Activated CD4-positive, alpha-beta T cell treated with anti-CD3 and anti-CD28 coated beads, Interleukin-2, Interleukin-4, amounts not matched to agents 100 ng/mL and 50 ng/mL, durations not matched to agents 16 hours and 8 hours (primary cell): ENCODE results near the gene MZF1.
"Not testable (repeated sequence)": the region's sequence is repeated elsewhere in the genome, so short reads cannot be mapped to it uniquely, and the experiment has no call there.

Experiments used
- DNase-seq: peaks from one replicate; pipeline ENCODE4 v3.0.0-alpha.2; 2020; ENCODE audit warnings: low spot score

MZF1 gene

DNA sequence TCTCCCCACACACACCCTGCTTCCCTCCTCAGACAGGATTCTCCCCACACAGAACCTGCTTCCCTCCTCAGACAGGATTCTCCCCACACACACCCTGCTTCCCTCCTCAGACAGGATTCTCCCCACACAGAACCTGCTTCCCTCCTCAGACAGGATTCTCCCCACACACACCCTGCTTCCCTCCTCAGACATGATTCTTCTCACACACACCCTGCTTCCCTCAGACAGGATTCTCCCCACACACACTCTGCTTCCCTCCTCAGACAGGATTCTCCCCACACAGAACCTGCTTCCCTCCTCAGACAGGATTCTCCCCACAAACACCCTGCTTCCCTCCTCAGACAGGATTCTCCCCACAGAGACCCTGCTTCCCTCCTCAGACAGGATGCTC is 34.0 kb downstream of the MZF1 start:
- DNase-seq = not testable (repeated sequence)

DNA sequence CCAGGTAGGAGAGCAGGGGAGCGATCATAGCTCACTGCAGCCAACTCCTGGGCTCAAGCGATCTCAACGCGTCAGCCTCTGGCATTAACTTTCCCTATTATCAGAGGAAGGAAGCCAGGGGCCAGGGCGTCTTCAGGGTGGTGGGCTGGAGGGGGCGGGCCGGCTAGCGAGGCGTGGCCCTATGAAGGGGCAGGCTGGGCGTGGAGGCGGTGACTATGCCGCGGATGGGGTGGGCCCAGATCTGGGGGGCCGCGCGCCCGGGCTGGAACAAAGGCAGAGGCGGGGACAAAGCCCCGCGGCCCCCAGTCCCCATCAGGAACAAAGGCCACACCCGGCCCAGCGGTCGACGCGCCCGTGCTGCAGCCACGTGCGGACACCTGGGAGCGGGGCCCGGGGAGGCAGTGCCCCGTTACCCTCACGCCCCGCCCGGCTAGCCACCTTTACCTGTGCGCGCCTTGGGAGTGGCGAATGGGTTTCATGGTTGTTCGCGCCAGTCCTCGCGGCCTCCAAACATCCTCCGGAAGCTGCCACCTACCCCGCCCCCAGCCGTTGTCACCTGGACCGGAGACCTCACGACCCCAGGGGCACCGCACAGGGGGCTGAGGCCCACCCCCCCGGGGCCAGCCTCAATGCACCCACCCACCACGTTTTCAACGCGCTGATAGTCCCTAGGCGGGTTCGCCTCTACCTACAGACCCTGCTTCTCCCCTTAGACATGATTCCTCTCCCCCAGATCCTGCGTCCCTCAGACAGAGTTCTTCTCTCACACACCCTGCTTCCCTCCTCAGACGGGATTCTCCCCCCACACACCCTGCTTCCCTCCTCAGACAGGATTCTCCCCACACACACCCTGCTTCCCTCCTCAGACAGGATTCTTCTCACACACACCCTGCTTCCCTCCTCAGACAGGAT is 34.6 kb downstream of the MZF1 start:
- no peak for DNase-seq

DNA sequence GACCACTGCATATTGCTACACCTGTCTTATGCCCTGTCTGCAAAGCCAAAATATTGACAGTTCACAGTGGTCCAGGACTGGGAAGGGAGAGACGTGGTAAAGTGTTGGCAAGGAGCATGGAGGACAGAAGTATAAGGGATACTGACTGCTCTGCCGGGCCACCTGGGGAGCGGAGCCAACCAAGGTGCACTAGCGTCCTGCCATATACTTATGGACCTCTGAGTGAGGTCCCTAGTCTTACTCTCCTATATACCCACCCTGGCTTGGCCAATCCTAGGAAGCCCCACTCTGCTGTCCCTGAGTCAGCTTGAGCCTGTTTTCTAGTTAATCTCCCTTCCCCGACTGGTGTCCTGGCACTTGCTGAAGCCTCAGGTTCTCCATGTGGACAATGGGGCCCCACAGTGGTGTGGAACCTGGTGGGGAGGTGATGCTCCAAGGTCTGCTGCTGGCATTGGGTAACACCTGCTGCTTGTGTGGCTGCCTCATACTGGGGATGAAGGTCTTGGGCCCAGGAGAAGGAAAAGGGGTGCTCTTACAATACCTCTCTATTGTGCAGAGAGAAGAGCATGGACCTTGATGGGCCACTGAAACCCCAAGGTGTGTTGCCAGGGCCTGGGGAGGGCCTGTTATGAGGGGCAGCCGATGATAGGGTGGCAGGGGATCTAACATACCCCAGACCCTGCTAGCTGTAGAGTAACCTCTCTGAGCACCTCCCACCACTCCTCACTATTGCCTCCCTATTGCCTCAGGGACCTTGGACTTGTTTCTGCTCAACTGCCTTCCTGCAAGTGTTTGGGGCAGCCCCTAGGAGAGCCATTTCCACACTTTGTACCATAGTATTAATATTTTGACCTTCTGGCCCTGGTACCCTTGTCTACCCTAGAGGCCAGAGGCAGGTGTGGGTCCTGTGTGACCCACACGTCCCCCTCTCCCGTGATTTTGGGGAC is 36.0 kb downstream of the MZF1 start:
- DNase-seq = no peak

DNA sequence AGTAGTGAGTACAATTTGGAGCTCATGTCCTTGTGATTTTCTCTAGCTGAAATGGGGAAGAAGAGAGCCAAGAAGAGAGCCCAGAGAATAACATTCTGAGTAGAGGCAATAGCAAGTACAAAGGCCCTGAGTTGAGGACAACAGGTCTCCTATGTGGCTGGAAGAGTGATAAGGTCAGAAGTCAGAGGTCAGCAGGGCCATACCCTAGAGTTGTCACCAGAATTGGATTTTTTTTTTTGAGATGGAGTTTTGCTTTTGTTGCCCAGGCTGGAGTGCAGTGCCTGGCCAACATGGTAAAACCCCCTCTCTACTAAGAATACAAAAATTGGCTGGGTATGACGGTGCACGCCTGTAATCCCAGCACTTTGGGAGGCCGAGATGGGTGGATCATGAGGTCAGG is 37.3 kb downstream of the MZF1 start:
- DNase-seq = no peak

DNA sequence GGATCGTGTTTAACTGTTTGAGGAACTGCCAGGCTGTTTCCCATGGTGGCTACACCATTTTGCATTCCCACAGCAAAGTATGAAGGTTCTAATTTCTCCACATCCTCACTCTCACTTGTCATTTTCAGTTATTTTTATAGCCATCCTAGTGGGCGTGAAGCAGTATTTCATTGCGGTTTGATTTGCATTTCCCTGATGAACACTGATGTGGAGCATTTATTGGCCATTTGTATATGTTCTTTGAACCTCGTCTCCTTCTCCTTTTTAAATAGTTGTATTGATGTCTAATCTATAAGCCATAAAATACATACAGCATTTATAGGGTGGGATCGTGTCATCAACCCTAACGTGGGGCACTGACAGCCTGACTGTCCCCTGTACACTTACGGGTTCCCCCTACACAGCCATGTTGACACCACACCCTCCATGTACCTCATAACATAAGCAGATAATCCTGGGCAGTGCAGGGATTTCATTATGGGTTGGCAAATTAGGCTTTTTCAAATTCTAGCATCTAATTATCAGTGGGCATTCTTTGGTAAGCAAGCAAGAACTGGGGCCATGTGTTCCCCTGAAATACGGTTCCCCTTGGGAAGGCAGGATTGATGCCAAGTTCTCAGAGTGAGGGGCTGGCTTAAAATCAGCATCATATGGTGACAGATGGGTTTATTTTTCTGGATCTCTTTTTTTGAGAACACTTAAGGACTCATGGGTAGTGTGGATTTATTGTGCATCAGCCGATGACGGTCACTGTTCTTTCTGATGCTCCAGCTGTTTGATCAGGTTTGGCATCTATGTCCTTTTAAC is 41.9 kb downstream of the MZF1 start:
- DNase-seq = no peak

DNA sequence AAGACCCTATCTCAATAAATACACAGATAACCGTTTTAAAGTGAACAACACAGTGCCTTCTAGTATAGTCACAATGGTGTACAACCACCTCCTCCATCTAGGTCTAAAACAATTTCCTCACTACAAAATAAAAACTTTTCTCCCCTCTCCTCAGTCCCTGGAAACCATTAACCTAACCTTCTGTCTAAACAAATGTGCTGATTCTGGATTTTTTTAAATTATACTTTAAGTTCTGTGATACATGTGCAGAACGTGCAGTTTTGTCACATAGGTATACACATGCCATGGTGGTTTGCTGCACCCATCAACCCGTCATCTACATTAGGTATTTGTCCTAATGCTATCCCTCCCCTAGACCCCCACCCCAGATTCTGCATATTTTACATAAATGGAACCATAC is 43.7 kb downstream of the MZF1 start:
- no peak for DNase-seq

DNA sequence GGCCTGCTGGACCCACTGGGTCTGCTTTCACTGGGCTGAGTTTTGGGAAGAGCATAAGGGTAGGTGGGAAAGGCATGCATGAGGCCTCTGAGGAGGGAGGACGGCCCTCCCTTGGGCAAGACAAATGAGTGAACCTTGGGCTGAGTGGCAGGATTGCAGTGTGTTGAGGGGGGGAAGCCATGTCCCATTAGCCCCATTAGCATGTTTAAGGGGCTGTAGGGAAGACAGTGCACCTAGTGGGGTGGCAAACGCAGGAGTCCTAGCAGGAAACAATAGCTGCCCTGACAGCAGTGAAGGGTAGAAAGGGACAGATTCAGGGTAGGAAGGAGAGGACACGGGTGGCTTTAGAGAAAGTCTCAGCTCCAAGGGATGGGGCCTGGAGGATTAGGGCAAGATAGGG is 50.4 kb downstream of the MZF1 start:
- no peak for DNase-seq

DNA sequence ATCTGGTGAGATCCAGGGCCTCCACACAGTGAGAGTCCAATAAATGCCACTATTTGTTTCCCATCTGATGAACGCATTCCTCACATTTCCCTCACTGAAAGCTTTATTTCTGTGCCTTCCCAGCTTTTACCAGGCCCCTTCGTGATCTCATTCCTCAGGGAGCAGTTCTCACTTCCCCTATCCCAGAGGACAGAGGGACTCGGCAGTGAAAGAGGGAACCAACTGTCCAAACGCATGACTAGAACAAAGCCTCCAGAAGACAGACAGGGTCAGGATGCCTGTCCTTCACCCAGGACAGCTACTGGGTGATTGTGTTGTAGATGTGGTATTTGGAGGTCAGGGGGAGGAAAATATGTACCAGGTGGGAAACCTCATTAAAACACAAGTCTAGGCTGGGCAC is 51.5 kb downstream of the MZF1 start:
- no peak for DNase-seq

DNA sequence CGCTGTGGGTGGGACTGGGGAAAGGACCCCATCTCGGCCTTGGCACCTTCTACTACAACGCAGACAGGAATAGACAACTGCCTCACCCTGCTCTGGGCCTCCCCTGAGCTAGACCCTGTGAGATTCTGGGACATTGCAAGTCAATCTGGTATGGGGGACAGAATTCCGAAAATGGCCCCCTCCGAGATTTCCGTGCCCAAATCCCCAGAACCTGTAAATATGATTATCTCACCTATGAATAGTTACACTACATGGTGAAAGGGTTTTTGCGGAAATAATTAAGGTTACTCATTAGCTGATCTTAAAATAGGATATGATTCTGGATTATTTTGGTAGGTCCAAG is 52.9 kb downstream of the MZF1 start:
- no peak for DNase-seq

DNA sequence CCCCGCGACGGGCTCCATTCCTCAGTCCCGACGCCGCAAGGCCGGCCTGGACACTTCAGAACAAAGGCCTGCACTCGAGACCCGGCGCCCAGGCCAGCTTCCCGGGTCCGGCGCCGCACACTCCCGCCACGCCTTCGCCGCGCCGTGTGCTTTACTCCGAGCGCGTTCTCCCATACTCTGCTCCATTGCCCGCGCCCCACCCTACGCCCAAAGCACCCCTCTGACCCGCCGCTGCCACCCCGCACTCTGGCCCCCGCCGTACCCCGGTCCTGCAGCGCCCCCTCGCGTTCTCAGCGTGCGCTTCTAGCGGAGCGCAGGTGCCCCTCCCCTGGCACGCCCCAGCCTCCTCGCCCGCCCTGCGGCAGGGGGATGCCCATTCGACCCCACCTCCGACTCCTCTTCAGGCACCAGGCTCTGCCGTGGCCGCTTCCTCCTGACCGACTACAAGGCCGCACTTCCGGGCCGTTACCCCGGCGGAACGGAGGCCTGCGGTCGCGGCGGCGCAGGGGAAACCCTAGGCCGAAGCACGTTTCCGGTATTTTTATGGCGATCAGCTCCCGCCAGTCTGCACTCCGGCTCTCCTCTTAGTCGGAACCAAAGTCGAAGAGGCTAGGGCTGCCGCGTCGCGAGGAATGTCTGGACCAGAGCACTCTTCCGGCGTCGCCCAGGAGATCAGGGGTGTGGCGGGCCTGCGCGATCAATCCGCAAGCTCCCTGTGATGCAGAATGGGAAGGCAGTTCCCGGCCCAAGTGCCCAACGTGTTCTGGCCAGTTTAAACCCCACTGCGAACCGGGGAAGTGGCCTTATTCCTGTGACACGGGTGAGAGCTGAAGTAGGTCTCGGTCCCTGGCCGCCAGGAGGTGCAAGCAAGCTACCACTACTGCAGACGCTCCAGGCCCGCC is 53.5 kb downstream of the MZF1 start, which contains the start of gene ZBTB45:
Gene ZBTB45, minus strand, starts transcription at position 456 of the 902 bp plus-strand sequence. CDS start 2,137 bp downstream, outside the sequence.
- DNase-seq = peak; percentile 95

DNA sequence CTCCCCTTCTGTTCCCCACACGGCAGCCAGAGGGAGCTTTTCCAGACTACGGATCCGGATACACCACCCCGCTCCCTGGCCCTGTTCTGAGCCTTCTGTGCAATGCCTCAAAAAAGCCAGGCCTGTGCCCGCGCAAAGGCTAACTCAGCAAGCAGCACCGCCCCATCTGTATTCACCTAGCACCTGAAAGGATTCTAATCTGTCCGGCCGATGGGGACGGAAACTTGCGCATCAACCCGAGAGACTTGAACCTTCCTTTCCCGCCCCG is 54.1 kb downstream of the MZF1 start:
- peak; percentile 59 for DNase-seq

DNA sequence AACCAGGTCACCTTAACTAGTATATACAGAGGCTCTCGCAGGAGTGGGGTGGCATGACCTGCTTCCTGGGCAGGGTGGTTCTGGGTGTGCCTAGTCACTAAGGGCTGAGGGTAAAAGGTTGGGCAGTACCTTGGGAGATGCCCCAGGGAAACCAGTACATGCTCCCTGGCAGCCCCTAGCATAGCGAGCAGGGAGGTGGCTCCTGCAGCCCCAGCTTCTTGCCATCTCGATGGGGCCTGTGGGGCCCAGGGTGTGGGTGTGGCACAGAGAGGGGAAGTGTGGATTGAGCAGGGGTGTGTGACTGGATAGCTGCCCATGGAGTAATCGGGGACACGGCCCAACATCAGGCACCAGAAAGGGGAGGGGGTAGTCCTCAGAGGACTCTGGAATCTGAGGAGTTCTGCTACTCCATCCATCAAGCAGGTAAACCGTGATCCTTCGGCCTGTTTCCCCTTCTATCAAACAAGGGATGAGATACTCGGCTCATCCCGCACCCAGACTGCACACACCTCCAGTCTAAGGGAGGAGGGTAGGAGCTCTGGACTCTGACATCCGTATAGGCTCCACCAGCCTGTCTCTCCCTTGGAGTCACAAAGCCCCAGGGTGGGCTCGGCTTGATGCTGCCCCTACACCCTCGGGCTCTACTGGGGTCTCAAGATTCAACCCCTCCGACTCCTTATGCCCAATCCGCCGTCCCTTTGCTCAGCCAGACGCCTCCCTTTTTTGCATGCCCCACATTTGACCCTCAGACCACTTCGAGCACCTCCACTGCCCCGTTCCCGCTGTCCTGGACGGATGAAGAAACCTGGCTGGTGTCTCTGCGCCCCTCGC is 54.7 kb downstream of the MZF1 start:
- no peak for DNase-seq

DNA sequence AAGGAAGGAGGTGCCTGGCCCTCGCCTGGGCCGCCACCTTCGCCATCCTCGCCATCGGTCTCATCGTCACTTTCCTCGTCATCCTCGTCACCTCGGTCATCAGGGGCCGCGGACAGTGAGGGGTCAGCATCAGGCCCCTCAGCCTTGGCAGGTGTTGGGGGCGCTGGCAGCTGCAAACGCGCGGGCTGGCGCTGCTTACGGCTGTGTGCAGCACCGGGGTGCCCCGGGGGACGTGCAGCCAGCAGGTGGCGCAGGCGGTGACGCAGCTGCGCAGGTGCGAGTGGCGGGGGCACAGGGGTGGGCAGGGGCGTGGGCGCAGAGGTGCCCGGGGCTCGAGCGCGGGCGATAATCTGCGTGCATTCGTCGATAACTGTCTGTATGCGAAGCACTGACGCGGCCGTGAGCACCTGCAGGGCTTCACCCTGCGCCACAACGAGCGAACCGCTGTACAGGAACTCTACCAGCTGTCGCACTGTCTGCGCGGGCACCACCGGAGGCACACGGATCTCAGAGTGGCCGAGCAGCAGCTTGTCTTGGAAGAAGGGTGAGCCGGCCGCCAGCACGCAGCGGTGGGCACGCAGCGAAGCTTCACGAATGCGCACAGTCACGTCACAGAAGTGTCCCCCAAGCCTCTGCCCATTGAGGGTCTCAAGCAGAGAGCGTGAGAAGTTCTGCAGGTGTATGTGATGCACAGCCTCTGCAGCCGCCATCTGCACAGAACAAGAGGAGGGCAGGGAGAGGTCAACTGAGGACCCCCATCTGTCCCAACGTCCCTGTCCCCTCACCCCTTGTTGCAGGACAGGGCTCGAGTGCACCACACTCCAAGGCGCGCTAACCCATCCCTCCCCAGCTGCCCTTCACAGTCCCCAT is 55.9 kb downstream of the MZF1 start:
- DNase-seq = no peak

DNA sequence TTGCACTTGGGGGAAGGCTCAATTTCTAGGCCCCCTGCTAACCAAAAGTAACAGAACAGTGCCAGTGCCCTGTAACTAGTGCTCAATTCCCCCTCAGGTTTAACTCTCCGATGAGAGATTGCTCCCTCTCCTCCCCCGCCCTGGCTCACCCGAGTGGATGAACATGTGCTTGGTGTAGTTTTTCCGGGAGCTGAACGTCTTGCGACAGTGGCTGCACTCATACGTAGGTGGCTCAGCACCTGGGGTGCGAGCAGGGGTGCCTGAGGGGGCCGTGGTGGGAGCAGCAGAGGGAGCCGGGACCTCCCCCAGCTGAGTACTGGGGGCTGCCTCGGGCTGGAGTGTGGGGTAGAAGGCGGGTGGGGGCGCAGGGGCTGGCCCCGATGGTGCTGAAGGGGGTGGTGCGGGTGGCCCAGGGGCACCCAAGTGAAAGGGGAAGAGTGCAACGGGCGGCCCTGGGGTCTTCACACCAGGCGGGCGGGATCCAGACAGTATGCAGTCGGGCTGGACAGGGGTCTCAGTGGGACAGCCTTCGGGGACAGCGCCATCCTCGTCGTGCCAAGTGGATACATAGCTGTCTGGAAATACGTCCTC is 56.8 kb downstream of the MZF1 start:
- no peak for DNase-seq

DNA sequence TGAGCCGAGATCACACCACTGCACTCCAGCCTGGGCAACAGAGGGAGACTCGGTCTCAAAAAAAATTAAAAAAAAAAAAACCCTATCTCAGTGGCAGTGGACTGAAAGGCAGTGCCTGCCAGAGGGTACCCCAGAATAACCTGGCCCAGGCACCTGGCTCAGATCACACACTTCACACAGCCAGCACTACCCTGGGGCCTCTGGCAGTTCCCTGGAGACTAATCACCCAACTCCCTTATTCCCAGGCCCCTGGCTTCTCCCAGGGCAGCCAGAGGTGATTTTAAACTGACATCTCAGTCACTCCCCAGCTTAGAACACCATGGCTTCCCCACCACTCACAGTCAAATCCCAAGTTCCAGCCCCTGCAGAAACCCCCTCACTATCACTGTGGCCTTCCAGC is 57.9 kb downstream of the MZF1 start:
- DNase-seq = no peak

DNA sequence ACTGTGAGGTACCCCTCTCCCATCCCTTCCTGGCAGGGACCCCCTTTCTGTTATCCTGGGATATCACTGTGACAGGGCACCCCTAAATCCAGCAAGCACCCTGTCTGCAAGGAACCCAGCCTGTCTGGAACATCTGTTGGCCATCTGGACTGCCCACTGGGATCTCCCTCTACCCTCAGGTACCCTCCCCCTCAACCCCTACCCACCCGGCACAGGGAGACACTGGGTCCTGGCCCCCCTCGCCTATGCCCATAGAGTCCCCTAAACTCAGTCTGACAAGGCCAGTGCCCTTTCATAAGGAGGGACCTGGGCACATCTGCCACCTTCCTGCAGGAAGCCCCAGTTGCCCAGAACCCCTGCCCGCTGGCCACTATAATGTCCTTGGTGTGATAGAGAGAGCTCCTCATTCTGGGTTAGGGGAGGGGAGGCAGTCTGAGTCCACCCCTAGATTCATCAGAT is 58.5 kb downstream of the MZF1 start:
- no peak for DNase-seq

DNA sequence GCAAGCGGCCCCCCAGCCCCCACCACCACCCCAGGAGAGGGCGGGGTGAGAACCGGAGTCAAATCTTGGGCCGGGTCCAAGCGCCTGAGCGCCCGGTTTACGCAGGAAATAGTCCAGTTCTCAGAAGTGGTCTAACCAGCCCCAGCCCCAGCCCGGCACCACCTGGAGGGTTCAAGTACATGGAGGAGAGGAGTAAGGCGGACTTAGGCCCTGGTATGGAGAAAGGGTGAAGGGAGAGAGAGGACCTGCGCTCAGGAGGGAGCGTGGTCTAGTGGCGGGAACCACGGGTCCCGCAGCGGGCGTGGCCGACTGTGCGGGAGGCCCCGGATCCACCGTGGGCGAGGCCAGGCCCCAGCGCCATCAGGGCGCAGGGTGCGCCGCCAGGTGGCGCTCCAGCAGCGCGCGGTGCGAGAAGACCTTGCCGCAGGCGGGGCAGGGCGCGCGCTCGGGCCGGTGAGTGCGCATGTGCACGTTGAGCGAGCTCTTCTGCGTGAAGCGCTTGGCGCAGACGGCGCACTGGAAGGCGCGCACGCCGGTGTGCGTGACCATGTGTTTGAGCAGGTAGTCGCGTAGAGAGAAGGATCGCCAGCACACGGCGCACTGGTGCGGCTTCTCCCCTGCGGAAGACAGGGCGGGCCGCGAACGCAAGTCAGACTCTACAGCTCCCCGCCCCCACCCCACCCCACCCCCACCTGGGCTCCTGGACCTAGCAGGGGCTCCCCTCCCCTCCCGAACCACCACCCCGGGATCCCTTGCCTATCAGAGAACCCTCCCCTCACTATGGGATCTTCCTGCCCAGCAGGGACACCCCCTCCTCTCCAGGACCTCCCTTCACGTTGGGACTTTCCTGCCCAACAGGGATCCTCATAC is 59.2 kb downstream of the MZF1 start:
- DNase-seq = peak; percentile 97

DNA sequence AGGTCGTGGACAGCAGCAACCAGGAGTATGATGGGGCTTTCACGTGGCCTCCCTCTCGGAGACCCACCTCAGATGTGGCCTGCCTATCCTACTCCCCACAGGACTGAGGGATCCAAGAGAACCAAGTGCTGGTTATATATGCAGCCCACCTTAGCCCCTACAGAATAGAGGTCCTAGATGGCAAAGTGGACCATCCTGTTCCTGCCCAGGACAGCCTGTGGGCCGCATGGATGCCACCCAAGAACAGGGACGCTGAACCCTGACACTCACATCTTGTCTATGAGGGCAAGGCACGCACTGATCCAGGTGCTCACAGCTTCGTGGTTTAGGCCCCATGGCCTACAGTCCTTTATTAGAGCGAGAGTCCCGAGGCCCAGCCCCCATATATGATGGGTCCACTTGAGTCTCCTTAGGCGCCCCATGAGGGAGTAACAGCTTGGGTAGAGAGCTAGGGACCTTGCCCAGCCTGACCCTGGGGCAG is 59.9 kb downstream of the MZF1 start:
- no peak for DNase-seq
